HUES48 (cell line): Measurements from ENCODE around the gene ISG15.

Experiments
- H3K27ac ChIP-seq: one replicate; pipeline ENCODE4 v1.7.0; 2013; ENCODE audit warnings: low read depth, low read length, inconsistent platforms
- H3K27me3 ChIP-seq: 2 replicates; pipeline ENCODE4 v1.6.1; 2013; ENCODE audit warnings: mild to moderate bottlenecking, low read length; ENCODE audit not compliant: control insufficient read depth, insufficient read depth
- H3K36me3 ChIP-seq: 2 replicates; pipeline ENCODE4 v1.6.1; 2013; ENCODE audit warnings: low read length; ENCODE audit not compliant: control insufficient read depth, insufficient read depth
- H3K4me1 ChIP-seq: 2 replicates; pipeline ENCODE4 v1.6.1; 2013; ENCODE audit warnings: mild to moderate bottlenecking, low read length; ENCODE audit not compliant: control insufficient read depth, insufficient read depth
- H3K4me3 ChIP-seq: 2 replicates; pipeline ENCODE4 v1.5.1; 2013; ENCODE audit warnings: mild to moderate bottlenecking, low read depth, low read length
- H3K9ac ChIP-seq: 2 replicates; pipeline ENCODE4 v1.6.1; 2013; ENCODE audit warnings: mild to moderate bottlenecking, low read depth, low read length, moderate library complexity
- H3K9me3 ChIP-seq: 2 replicates; pipeline ENCODE4 v1.6.1; 2013; ENCODE audit warnings: low read length; ENCODE audit not compliant: control insufficient read depth, insufficient read depth

ISG15 gene

DNA sequence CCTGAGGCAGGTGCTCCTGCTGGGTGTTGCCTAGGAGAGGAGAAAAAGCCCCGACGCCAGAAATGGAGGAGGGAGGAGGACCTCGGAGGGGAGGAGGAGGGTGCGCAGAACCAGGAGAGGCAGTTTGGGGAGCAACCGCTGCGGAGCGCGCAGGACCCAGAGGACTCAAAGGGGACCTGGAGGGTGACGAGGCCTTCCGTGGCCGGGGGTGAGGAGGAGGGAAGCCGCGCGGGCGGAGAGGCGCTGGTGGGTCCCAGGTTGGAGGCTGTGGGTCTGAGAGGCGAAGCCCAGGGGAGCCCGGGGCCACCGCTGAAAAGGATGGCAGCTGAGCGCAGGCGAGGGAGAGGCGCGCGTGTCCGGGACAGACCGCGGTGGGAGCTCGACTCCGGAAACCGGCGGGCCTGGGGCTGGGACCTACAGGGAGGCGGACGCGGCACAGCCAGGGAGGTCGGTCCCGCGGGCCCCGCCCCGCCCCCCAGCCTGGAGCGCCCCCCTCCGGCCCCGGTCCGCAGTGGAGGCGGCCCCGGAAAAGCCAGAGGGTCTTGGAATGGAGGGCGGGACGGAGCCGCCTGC is 45.7 kb downstream of the ISG15 start:
- peaks cover 54% of the 10 kb centered on the region for H3K27me3 ChIP-seq
- no peak overlapping the region for H3K9ac ChIP-seq
- peaks cover 9% of the 10 kb centered on the region; the same call in 1 of the 2 replicates for H3K36me3 ChIP-seq
- peaks cover 2% of the 10 kb centered on the region for H3K4me1 ChIP-seq
- H3K4me3 ChIP-seq: peak overlapping the region; percentile 70
- H3K9me3 ChIP-seq: no peaks in the 10 kb centered on the region
- no peak overlapping the region for H3K27ac ChIP-seq

DNA sequence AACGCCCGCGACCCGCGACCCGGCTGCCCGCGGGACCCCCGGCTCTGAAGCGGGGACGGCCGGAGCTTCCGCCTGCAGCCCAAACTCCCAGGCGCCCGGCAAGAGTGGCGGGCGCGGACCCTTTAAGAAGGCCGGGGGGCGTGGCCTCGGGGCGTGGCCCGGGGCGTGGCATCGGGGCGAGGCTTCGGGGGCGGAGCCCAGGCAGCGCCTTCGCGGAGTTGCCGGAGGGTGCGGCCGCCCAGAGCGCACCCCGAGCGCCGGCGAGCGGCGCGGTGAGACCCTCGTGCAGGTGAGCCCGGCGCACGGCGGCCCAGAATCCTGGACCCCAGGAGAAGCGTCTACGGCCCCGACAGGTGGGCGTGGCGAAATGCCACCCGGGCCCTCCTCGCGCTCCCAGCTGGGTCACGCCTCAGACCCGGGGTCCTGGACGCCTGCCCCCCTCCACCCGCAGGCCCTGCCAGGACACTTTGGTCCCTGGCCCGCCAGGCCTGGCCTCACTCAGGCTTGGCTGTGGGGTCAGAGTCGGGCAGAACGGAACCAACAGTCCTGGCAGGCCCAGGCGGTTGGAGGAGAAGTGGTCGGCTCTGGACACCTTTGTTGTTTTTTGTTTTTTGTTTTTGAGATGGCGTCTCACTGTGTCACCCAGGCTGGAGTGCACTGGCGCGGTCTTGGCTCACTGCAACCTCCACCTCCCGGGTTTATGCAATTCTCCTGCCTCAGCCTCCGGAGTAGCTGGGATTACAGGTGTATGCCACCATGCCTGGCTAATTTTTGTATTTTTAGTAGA is 46.4 kb downstream of the ISG15 start:
- Histone ChIP-seq H3K27ac (no peak overlapping the region), H3K9ac (no peak overlapping the region), H3K9me3 (no peaks in the 10 kb centered on the region), H3K4me1 (peaks cover 5% of the 10 kb centered on the region), H3K4me3 (peak overlapping the region; percentile 70), H3K27me3 (peaks cover 60% of the 10 kb centered on the region), H3K36me3 (peaks cover 3% of the 10 kb centered on the region; the same call in 1 of the 2 replicates)

DNA sequence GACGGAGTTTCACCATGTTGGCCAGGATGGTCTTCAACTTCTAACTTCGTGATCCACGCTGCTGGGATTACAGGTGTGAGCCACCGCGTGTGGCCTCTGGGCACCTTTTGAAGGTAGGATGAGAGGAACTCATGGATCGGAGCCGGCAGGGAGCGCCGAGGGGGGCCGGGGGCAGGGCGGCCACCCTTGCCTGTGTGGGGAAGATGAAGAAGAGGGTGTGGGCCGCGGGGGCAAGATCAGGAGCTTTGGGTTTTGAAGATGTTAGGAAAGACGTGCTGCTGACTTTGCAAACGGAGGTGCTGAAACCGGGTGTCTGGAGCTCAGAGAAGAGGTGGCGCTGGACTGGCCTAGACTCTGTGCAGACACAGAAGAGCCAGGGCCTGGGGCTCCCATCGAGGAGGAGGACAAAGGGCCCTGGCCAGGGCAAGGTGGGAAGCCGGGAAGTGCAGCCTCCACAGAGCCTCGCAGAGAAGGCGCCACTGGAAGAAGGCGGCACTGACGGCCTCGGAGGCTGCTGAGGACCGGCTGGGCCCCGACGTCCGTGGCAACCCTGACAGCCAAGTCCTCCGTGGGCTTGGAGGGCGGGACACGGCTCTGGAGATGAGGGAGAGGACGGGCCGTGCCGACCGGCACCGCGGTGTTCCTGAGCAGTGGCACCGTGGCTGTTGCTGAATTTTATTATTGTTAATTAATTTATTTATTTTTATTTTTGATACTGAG is 47.1 kb downstream of the ISG15 start:
- H3K27ac ChIP-seq: no peak overlapping the region
- no peak overlapping the region for H3K4me3 ChIP-seq
- H3K27me3 ChIP-seq: peaks cover 60% of the 10 kb centered on the region
- peaks cover 5% of the 10 kb centered on the region for H3K4me1 ChIP-seq
- no peaks in the 10 kb centered on the region for H3K9me3 ChIP-seq
- H3K9ac ChIP-seq: no peak overlapping the region
- no peaks in the 10 kb centered on the region for H3K36me3 ChIP-seq

DNA sequence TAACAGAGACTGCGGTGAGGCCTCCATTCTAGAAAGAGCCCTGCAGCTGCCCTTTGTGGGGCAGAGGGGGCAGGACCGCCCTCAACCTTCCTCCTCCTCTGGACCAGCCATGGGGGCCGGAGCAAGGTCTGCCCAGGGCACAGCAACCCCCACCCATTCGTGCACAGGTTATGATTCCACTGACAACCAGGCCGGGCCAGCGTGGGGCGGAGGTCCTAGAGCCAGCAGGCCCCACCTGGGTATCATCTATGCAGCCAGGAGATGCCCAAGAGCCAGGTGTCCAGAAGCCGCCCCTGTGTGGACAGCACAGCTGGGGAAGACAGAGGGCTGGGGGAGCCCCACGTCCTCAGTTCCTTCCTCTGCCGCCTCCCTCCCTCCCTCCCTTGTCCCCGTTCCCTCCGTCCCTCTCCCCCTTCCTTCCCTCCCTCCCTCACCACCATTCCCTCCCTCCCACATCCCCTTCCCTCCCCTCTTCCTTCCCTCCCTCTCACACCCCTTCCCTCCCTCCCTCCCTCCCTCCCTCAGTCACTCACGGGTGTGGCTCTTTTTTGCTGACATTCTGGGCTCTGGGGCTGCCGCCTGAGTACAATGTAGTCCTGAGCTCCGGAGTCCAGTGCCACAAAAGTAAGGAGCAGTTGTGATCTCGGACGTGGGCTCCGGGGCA is 48.5 kb downstream of the ISG15 start:
- H3K9ac ChIP-seq: no peak overlapping the region

DNA sequence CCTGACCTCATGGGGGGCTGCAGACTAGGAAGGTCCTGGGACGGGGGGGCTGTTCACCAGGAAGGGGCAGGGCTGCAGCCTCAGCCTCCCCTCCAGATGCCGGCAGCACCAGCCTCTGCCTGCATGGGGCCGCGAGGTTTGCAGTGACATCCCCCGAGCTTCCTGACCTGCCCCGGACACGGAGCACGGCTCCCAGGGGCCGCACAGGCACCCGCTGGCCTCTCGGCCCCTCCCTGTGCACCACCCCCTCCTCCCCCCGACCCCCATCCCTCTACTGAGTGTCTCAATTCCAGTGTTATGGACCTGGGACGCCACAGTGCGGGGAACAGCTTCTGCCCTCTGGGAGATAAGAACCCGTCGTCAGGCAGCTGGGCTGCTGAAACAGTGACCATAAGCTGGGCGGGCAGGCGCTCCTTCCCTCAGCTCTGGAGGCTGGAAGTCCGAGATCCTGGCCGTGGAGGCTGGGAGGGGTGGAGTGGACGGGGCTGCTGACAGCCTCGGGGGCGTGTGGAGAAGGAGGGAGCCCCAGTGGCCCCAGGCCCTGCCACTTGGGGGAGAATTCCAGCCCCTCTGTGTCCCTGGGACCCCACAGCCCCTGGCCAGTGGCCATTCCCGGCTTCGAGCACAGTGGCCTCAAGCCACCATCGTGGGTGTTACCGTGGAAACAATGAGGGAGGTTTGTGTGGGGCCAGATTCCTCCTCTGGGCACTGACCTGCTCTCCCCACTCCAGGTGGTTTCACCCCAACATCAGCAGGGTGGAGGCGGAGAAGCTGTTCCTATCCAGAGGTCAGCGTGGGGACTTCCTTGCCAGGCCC is 49.3 kb downstream of the ISG15 start:
- Histone ChIP-seq H3K9me3 (no peaks in the 10 kb centered on the region), H3K4me3 (no peak overlapping the region), H3K36me3 (no peaks in the 10 kb centered on the region), H3K4me1 (peaks cover 5% of the 10 kb centered on the region), H3K27me3 (peaks cover 63% of the 10 kb centered on the region), H3K27ac (no peak overlapping the region), H3K9ac (no peak overlapping the region)

More for the DNA sequence above, 48.5 kb downstream of the ISG15 start:
- Histone ChIP-seq H3K4me1 (peaks cover 5% of the 10 kb centered on the region), H3K4me3 (no peak overlapping the region), H3K27me3 (peaks cover 60% of the 10 kb centered on the region), H3K9me3 (no peaks in the 10 kb centered on the region), H3K27ac (no peak overlapping the region), H3K36me3 (no peaks in the 10 kb centered on the region)

DNA sequence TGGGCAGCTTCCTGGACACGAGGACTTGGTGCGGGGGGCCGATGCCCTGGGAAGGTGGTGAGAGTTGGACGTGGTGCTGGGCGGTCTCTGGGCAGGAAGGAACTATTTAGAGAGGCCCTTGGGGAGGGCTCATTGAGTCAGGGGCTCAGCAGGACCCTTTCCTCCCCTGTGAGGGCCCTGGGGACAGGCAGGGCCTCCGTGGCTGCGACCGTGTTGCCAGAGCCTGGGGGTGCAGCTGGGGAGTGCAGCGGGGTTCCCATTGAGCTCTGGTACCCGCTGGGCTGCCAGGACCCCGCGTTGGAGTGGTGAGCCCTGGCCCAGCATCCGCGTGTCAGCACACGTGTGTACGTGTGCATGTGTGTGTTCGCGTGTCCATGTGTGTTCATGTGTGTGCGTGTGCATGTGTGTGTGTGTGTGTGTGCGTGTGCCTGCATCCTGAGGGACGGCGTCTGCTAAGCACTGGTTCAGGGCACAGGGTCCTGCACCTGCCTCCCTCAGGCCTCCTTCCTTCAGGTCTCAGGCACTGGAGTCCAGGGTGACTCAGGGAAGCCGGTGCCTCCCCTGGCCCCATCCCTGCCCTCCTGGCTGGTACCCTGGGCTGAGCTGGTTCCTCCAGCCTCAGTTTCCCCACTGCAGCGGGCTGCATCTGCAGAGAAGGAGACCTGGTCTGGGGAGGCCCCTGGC is 50.1 kb downstream of the ISG15 start:
- Histone ChIP-seq H3K36me3 (no peaks in the 10 kb centered on the region), H3K4me3 (no peak overlapping the region), H3K27me3 (peaks cover 66% of the 10 kb centered on the region), H3K9me3 (no peaks in the 10 kb centered on the region), H3K27ac (peak overlapping the region; percentile 87), H3K4me1 (peaks cover 5% of the 10 kb centered on the region), H3K9ac (no peak overlapping the region)
